ENCODE results near the gene A3GALT2.

- TF ChIP-seq ZNF121 (tag by site-specific recombination; IDR thresholded peaks at IDR 0.05) (no peak), ZSCAN16 (tag by site-specific recombination; IDR thresholded peaks at IDR 0.05) (no peak), ZNF404 (tag by site-specific recombination; IDR thresholded peaks at IDR 0.05) (no peak), ZNF785 (tag by site-specific recombination; IDR thresholded peaks at IDR 0.05) (no peak), CTCF (tag by site-specific recombination; IDR thresholded peaks at IDR 0.05) (no peak), ZNF530 (tag by site-specific recombination; IDR thresholded peaks at IDR 0.05; ENCODE audit: low read depth) (no peak), ZNF830 (tag by site-specific recombination; IDR thresholded peaks at IDR 0.05; ENCODE audit: low read depth) (no peak)
Observed at GRCh38 chr1:33265780-33266605, 54.9 kb downstream of the A3GALT2 start.
